IPS-20b (cell line): ENCODE data around the gene CDK5RAP3.

Source experiments
- H3K27ac ChIP-seq: one replicate; pipeline ENCODE4 v1.5.1; 2013; ENCODE audit warnings: low read length
- H3K27me3 ChIP-seq: 2 replicates; pipeline ENCODE4 v1.6.1; 2013; ENCODE audit warnings: mild to moderate bottlenecking, low read length, inconsistent platforms; ENCODE audit not compliant: insufficient read depth
- H3K36me3 ChIP-seq: 2 replicates; pipeline ENCODE4 v1.6.1; 2013; ENCODE audit warnings: low read depth, mild to moderate bottlenecking, inconsistent platforms, low read length, moderate library complexity; ENCODE audit not compliant: insufficient read depth
- H3K4me1 ChIP-seq: 2 replicates; pipeline ENCODE4 v1.6.1; 2013; ENCODE audit warnings: mild to moderate bottlenecking, control low read depth, inconsistent platforms, low read length, moderate library complexity; ENCODE audit not compliant: insufficient read depth
- H3K4me3 ChIP-seq: 2 replicates; pipeline ENCODE4 v1.5.1; 2013; ENCODE audit warnings: mild to moderate bottlenecking, low read length, inconsistent platforms
- H3K9ac ChIP-seq: 2 replicates; pipeline ENCODE4 v1.6.1; 2013; ENCODE audit warnings: low read depth, mild to moderate bottlenecking, inconsistent platforms, low read length, moderate library complexity
- H3K9me3 ChIP-seq: 2 replicates; pipeline ENCODE4 v1.6.1; 2013; ENCODE audit warnings: mild to moderate bottlenecking, low read depth, low read length, inconsistent platforms; ENCODE audit not compliant: insufficient read depth

The CDK5RAP3 gene

DNA sequence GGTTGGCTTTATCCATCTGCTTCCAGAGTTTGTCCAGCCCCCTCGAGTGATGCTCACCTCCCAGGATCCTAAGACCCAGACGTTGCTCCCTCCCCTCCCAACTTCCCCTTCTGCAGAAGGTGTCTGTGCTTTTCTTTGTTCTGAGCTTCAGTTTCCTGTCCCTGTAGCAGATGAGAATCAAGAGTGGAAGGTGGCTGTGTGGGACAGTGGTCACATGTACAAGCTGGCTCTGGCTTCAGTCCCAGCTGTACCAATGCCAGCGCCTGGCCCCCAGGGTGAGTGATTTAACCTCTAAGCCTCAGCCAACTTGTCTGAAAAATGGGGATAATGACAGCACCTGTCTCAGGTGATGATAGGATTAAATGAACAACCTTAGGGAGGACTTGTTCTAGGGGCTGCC is 21.0 kb upstream of the CDK5RAP3 start:
- Histone ChIP-seq H3K27ac (no peak overlapping the region), H3K4me1 (peaks cover 6% of the 10 kb centered on the region; the same call in 1 of the 2 replicates), H3K4me3 (peak overlapping the region; percentile 53; the same call in 1 of the 2 replicates), H3K9me3 (no peaks in the 10 kb centered on the region), H3K27me3 (no peaks in the 10 kb centered on the region; the same call in 1 of the 2 replicates), H3K36me3 (peaks cover 6% of the 10 kb centered on the region; the same call in 1 of the 2 replicates), H3K9ac (peak overlapping the region; percentile 63; the same call in 1 of the 2 replicates)

DNA sequence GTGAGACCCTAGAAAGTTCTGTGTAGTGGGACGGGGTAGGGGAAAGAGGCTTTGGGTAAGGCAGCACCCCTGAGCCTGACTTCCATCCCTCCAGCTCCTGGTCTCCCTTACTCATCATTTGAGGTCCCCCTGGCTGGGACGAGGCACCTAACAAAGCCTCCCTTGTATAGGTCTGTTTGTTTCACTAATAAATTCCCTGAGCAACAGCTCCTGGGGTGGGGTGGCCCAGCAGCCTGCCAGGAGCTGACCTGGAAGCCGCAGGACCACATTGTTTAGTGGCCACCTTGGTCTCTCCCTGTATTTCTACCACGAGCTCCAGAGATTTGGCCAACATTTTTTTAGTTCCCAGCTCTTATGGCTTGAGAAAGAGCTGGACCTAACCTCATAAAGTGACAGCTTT is 20.5 kb upstream of the CDK5RAP3 start:
- Histone ChIP-seq H3K27me3 (no peaks in the 10 kb centered on the region; the same call in 1 of the 2 replicates), H3K27ac (no peak overlapping the region)

DNA sequence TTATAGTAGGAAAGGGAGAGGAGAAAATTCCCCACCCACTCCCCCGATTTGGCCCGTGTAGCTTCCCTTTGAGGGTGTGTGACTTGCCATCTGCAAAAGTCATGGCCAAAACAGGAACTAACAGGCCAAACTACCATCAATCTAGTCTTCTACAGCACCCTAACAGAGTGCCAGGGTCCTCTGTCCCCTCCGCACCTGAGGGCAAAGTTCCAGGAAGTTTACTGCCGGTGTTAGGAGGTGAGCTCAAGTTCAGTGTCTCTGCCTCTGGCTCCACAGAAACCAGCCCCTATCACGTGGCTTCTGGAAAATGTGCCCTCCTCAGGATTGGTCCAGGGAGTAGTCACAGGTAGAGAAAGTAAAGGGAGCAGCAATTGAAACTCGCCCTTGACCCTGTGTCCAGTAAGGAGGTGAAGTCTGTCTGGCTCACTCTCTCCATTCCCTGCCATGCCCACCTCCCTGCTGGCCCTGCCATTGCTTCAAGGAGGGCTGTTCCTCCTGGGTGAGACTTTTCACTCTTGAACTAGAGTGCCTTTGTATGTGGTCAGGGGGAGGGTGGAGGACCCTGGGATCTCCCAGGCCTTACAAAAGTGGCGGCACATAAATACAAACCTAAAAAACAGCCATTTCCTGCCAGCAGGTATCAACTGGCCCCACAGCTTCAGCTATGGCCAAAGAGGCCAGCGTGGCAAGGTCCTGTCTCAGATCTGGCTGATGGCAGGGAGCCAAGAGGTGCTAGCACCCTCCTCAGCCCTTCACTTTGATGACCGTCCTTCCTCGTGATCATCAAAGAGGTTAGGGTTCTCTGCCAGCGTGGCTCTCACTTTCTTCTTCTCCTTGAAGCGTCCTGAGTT is 18.5 kb upstream of the CDK5RAP3 start:
- no peak overlapping the region for H3K9ac ChIP-seq
- no peak overlapping the region for H3K4me3 ChIP-seq
- no peaks in the 10 kb centered on the region; the same call in 1 of the 2 replicates for H3K27me3 ChIP-seq
- H3K27ac ChIP-seq = no peak overlapping the region
- H3K9me3 ChIP-seq = no peaks in the 10 kb centered on the region
- peaks cover 9% of the 10 kb centered on the region; the same call in 1 of the 2 replicates for H3K4me1 ChIP-seq
- no peaks in the 10 kb centered on the region for H3K36me3 ChIP-seq

More for the DNA sequence above, 20.5 kb upstream of the CDK5RAP3 start:
- Histone ChIP-seq H3K9ac (no peak overlapping the region), H3K9me3 (no peaks in the 10 kb centered on the region), H3K4me3 (no peak overlapping the region), H3K36me3 (0 out of 2 replicates have a peak, but pooled peaks cover under 1% of the 10 kb centered on the region), H3K4me1 (peaks cover 6% of the 10 kb centered on the region; the same call in 1 of the 2 replicates)

DNA sequence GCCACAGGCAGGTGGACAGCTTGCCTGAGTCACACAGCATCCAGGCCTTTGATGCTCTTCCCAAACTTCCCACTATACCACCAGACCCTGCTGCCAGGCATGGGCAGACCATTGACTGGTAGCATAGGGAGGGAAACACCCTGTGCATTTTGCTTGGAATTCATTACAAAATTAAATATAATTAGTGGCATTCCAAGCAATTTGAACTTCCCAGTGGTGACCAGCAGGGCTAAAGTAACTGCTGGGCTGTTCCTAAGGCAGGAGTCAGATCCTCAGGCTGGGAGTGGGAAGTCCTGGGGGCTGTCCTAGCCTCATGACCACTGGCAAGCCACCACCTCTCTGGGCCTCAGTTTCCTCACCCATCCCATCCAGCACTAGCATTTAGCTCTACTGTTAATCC is 17.0 kb upstream of the CDK5RAP3 start:
- H3K27ac ChIP-seq = no peak overlapping the region
- H3K27me3 ChIP-seq = peaks cover 7% of the 10 kb centered on the region
- H3K36me3 ChIP-seq = no peaks in the 10 kb centered on the region
- peaks cover 12% of the 10 kb centered on the region; the same call in 1 of the 2 replicates for H3K4me1 ChIP-seq
- no peaks in the 10 kb centered on the region for H3K9me3 ChIP-seq
- no peak overlapping the region for H3K9ac ChIP-seq
- H3K4me3 ChIP-seq = no peak overlapping the region

DNA sequence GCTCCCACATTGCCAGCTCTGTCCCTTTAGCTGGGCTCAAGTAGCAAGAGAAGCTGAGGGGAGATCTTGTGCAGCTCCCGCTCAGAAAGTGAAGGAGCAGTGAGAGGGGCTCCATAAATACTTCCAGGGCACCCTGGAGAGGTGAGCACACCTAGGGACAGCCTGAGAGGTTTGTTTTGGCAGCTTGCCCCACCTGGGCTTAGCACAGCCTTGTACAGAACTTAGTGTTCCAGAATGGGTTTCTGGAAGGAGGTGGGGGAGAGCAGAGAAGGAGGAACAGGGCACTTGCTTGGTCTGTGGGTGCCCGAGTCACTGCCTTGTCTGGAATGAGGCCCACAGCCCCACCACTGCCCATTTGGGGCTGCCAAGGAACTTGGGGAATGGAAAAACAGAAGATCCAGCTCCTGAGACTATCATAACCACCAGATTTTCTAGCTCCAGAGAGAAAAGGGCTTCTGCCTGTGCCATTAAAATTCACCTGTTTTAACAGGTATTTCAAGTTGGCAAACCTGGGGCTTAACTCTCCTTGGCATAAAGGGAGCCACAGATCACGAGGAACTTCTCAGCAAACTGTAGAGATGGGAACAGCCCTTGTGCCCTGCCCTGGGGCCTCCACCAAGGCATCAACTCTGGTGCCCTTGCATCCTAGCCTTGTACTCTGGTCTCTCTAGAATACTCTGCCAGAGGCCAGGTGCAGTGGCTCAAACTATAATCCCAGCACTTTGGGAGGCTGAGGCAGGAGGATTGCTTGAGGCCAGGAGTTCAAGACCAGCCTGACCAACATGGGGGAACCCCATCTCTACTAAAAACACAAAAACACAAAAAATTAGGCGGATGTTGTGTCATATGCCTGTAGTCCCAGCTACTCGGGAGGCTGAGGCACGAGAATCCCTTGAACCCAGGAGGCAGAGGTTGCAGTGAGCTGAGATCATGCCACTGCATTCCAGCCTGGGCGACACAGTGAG is 15.1 kb upstream of the CDK5RAP3 start:
- Histone ChIP-seq H3K27ac (no peak overlapping the region), H3K27me3 (peaks cover 16% of the 10 kb centered on the region), H3K36me3 (no peaks in the 10 kb centered on the region), H3K4me1 (peaks cover 9% of the 10 kb centered on the region; the same call in 1 of the 2 replicates), H3K9me3 (no peaks in the 10 kb centered on the region), H3K4me3 (no peak overlapping the region), H3K9ac (no peak overlapping the region)

DNA sequence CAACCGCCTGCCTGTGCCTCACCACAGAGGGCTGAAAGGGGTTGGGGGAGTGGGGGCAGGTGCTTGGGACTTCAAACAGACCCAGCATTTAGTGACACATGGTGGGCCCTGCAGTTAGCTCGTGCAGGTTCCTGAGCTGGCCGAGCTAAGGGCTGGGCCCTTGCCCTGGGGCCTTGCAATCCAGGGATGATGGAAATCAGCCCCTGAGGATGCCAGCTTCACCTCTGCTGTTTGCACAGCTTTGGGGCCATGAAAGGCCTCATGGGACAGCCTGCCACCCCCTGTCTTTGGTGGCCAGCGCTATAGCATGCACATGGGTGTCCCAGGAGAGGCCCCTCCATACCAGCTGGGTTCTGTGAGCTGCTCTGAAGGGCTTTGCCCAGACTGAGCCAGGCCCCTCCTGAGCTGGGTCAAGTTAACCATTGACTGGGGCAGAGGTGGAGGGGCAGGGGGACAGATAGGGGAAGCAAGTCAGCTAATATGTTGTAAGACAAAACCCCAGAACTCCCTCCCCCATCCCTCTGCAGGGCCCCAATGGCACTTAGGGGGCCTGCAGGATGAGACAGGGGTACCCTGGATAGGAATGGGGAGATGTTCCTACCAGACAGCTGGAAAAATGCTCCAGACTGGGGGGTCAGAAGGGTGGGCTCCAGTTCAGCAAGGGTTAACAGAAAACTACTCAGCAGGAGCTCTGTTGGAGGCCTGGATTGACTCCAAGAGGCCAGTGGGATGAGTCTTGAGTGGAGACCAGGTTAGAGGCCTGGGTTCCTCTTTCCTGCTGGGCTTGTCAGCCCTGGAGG is 13.9 kb upstream of the CDK5RAP3 start:
- Histone ChIP-seq H3K4me3 (peak overlapping the region; percentile 25; the same call in 1 of the 2 replicates), H3K27ac (no peak overlapping the region), H3K4me1 (peaks cover 9% of the 10 kb centered on the region; the same call in 1 of the 2 replicates), H3K36me3 (no peaks in the 10 kb centered on the region), H3K27me3 (peaks cover 16% of the 10 kb centered on the region), H3K9me3 (no peaks in the 10 kb centered on the region), H3K9ac (no peak overlapping the region)

DNA sequence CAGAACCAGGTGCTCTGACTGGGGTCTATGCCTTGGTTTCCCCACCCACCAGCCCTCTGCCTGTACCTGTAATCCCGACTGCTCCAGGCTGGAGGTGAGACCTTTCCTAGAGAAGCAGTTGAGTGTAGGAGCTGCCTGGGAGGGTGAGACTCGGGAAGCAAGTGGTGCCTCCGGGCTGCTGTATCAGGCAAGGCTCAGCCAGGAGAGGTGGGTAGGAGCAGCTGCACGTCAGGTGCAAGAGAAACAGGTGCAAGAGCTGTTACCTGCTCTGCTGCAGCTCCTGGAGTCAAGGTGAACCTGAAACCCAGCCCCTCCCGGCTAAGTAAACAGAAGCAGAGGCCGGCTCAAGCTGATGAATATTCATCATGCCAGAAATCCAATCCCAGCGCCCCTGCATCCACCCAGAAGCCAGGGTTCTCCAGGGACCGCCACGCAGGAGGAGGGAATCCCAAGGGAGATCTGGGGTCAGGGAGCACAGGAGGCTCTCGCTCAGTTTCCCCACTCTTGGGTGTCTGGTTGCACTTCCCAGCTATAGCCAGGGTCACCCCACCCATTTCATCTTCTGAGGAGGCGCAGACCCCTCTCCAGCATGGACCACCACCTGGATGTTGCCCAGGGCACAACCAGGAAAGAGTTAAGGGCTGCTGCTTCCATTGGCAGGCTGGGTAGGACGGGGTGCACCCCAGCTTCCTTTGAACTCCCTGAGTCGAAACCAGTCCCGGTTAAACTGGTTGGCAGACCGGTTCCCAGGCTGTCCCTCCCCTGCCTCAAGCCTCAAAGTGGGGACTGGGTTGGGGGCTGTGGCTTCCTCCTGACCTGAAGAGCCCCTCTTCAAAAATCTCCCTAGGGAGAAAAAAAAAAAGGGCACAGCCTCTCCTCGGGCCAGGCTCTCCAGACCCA is 13.1 kb upstream of the CDK5RAP3 start, which contains the start of gene PRR15L:
Gene PRR15L, minus strand, starts transcription at position 293 of the 900 bp plus-strand sequence. CDS start 4,649 bp downstream, outside the sequence.
- Histone ChIP-seq H3K9me3 (no peaks in the 10 kb centered on the region), H3K4me1 (peaks cover 9% of the 10 kb centered on the region; the same call in 1 of the 2 replicates), H3K36me3 (no peaks in the 10 kb centered on the region), H3K27ac (no peak within 1 kb of the TSS), H3K27me3 (peaks cover 16% of the 10 kb centered on the region), H3K4me3 (peak within 1 kb of the TSS; percentile 25; the same call in 1 of the 2 replicates), H3K9ac (no peak within 1 kb of the TSS)

DNA sequence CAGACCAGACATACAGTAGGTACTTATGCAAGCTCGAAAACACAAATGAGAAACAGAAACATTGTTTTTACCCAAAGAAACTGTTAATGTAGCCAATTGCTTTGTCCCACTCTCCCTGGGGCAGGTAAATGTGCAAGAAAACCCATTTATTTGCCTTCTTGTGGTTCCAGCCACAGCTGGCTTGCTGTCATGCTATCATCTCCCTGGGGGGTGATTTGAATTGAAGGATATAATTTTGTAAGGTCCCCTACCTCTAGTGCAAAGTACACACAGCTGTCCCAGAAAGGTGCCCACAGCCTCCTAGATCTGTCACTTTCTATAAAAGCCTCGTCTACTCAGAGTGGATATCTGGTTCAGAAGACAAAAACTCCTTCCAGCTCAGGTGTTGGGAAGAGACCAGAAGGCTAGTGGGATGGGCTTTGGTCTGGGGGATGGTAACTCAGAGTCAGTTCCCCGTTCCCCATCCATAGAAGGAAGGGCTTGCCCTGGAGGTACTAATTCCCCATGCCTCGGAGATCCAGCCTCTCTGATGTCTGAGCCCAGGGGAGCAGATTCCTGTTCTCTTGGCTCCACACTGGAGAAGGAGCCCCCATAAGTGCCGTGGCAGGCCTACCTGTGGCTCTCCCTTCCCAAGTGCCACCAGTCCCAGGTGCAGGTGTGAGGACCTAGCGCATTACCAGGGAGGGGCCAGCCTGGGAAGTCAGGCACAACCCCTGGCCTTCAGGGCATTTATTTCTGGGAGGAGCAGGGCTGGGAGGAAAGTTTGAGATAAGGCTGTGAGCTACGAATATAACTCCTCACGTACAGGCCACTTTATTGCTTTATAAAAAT is 10.9 kb upstream of the CDK5RAP3 start:
- no peaks in the 10 kb centered on the region for H3K9me3 ChIP-seq
- H3K27me3 ChIP-seq = peaks cover 16% of the 10 kb centered on the region
- no peak overlapping the region for H3K27ac ChIP-seq
- H3K4me3 ChIP-seq = no peak overlapping the region
- no peaks in the 10 kb centered on the region for H3K36me3 ChIP-seq
- no peak overlapping the region for H3K9ac ChIP-seq
- H3K4me1 ChIP-seq = peaks cover 9% of the 10 kb centered on the region; the same call in 1 of the 2 replicates

DNA sequence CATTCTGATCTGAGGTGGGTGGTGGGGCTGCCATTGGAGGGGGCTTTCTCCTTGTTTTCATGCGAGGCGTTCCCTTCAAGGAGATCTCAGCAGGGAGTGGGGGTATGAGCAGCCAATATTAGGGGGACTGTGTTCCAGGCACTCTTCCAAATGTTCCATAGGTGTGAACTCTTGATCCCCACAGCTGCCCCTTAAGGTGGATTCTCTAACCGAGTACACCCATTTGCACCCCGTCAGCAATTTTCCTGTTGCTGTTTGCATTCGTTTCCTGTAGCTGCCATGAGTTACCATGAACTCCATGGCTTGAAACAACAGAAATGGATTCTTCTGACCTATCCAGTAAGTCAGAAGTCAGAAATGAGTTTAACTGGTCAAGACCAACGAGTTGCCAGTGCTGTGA is 9.5 kb upstream of the CDK5RAP3 start:
- no peaks in the 10 kb centered on the region for H3K9me3 ChIP-seq

More for the DNA sequence above, 9.5 kb upstream of the CDK5RAP3 start:
- Histone ChIP-seq H3K27me3 (peaks cover 16% of the 10 kb centered on the region), H3K36me3 (no peaks in the 10 kb centered on the region), H3K27ac (no peak overlapping the region), H3K9ac (no peak overlapping the region), H3K4me3 (no peak overlapping the region), H3K4me1 (peaks cover 9% of the 10 kb centered on the region; the same call in 1 of the 2 replicates)
